ENCODE results near the gene RPTOR. TPM values are rescaled to one million over a fixed set of nuclear protein-coding genes. Genes with fewer than 3 reads are reported as not detected.

RPTOR gene
- polyA plus RNA-seq, 1 donor (not counting 4 experiments of a cell fraction or from before 2014, with no cell fraction given), result 4.0 TPM

GRCh38 chr17:80659651-80660050, 115.0 kb downstream of the RPTOR start:
- H3K4me3 ChIP-seq (ENCODE audit: control insufficient read depth in 2 of 3, extremely low read depth in 1 of 3, insufficient read depth in 2 of 3, low read depth in 1 of 3, low read length in 3 of 3), result no peak overlapping the region
- no peak overlapping the region for H3K4me2 ChIP-seq (ENCODE audit: control insufficient read depth, extremely low read depth, insufficient read depth, low read depth, low read length)
- H3K4me1 ChIP-seq (ENCODE audit: control insufficient read depth, extremely low read depth, insufficient read depth, low read length), result no peaks in the 10 kb centered on the region
- dilution Hi-C loops (cut with MboI; ENCODE audit: extremely low pct_ligation_motif_present, low sequenced_read_pairs), result no loop called here
- no peak for DNase-seq (ENCODE audit: low read depth, low spot score)
- H3K9me1 ChIP-seq (ENCODE audit: control insufficient read depth, extremely low read depth, insufficient read depth, low read length), result no peaks in the 10 kb centered on the region
- H3K79me2 ChIP-seq (ENCODE audit: control insufficient read depth, insufficient read depth, low read length), result peaks cover 44% of the 10 kb centered on the region
- no peak overlapping the region for H3K9ac ChIP-seq (ENCODE audit: control insufficient read depth, extremely low read depth, insufficient read depth, low read length)
- TF ChIP-seq, protein P1, sequence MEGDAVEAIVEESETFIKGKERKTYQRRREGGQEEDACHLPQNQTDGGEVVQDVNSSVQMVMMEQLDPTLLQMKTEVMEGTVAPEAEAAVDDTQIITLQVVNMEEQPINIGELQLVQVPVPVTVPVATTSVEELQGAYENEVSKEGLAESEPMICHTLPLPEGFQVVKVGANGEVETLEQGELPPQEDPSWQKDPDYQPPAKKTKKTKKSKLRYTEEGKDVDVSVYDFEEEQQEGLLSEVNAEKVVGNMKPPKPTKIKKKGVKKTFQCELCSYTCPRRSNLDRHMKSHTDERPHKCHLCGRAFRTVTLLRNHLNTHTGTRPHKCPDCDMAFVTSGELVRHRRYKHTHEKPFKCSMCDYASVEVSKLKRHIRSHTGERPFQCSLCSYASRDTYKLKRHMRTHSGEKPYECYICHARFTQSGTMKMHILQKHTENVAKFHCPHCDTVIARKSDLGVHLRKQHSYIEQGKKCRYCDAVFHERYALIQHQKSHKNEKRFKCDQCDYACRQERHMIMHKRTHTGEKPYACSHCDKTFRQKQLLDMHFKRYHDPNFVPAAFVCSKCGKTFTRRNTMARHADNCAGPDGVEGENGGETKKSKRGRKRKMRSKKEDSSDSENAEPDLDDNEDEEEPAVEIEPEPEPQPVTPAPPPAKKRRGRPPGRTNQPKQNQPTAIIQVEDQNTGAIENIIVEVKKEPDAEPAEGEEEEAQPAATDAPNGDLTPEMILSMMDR (optimal IDR thresholded peaks at IDR 0.05 in 1 of 3, IDR thresholded peaks at IDR 0.05 in 1 of 3, conservative IDR thresholded peaks at IDR 0.05 in 1 of 3; ENCODE audit: extremely low read depth in 1 of 3, insufficient read depth in 2 of 3, low read length in 3 of 3), result no peak
- no peak for TF ChIP-seq EZH2 (IDR thresholded peaks at IDR 0.05; ENCODE audit: low read length)
- no peaks in the 10 kb centered on the region for H4K20me1 ChIP-seq (ENCODE audit: control insufficient read depth, extremely low read depth, insufficient read depth, low read length)
- H3K36me3 ChIP-seq (ENCODE audit: control insufficient read depth in 2 of 2, extremely low read depth in 1 of 2, insufficient read depth in 2 of 2, low read length in 2 of 2), result no peaks in the 10 kb centered on the region
- no peak overlapping the region for H3K27ac ChIP-seq (ENCODE audit: control insufficient read depth, insufficient read depth, low read length)
- H3K27me3 ChIP-seq (ENCODE audit: control insufficient read depth, extremely low read depth, insufficient read depth, low read length), result no peaks in the 10 kb centered on the region
- H2AFZ ChIP-seq (ENCODE audit: control insufficient read depth, low read length), result no peak overlapping the region
- no peaks in the 10 kb centered on the region for H3K9me3 ChIP-seq (ENCODE audit: control insufficient read depth, low read depth, low read length)
- no peak for FAIRE-seq

- DNase-seq (ENCODE audit: low read depth, low spot score), result no peak
- H3K27ac ChIP-seq (ENCODE audit: control insufficient read depth, insufficient read depth, low read length), result no peak overlapping the region
- dilution Hi-C loops (cut with MboI; ENCODE audit: extremely low pct_ligation_motif_present, low sequenced_read_pairs), result no loop called here
- H3K9me1 ChIP-seq (ENCODE audit: control insufficient read depth, extremely low read depth, insufficient read depth, low read length), result no peaks in the 10 kb centered on the region
- no peak overlapping the region for H3K4me3 ChIP-seq (ENCODE audit: control insufficient read depth in 2 of 3, extremely low read depth in 1 of 3, insufficient read depth in 2 of 3, low read depth in 1 of 3, low read length in 3 of 3)
- no peaks in the 10 kb centered on the region for H3K9me3 ChIP-seq (ENCODE audit: control insufficient read depth, low read depth, low read length)
- H2AFZ ChIP-seq (ENCODE audit: control insufficient read depth, low read length), result no peak overlapping the region
- no peaks in the 10 kb centered on the region for H3K36me3 ChIP-seq (ENCODE audit: control insufficient read depth in 2 of 2, extremely low read depth in 1 of 2, insufficient read depth in 2 of 2, low read length in 2 of 2)
- no peak for FAIRE-seq
- H3K27me3 ChIP-seq (ENCODE audit: control insufficient read depth, extremely low read depth, insufficient read depth, low read length), result no peaks in the 10 kb centered on the region
- H4K20me1 ChIP-seq (ENCODE audit: control insufficient read depth, extremely low read depth, insufficient read depth, low read length), result no peaks in the 10 kb centered on the region
- peaks cover 3% of the 10 kb centered on the region for H3K4me1 ChIP-seq (ENCODE audit: control insufficient read depth, extremely low read depth, insufficient read depth, low read length)
- TF ChIP-seq EZH2 (IDR thresholded peaks at IDR 0.05; ENCODE audit: low read length), result no peak
- TF ChIP-seq, protein P1 (optimal IDR thresholded peaks at IDR 0.05 in 1 of 3, IDR thresholded peaks at IDR 0.05 in 1 of 3, conservative IDR thresholded peaks at IDR 0.05 in 1 of 3; ENCODE audit: extremely low read depth in 1 of 3, insufficient read depth in 2 of 3, low read length in 3 of 3), result no peak
- H3K4me2 ChIP-seq (ENCODE audit: control insufficient read depth, extremely low read depth, insufficient read depth, low read depth, low read length), result no peak overlapping the region
- H3K9ac ChIP-seq (ENCODE audit: control insufficient read depth, extremely low read depth, insufficient read depth, low read length), result no peak overlapping the region
- H3K79me2 ChIP-seq (ENCODE audit: control insufficient read depth, insufficient read depth, low read length), result peaks cover 41% of the 10 kb centered on the region
Observed at GRCh38 chr17:80660527-80661198, 116.0 kb downstream of the RPTOR start.

All from keratinocyte (primary cell).